GM21529 (cell line): ENCODE measurements around the gene TBX10.
"Not testable (repeated sequence)": the region's sequence is repeated elsewhere in the genome, so short reads cannot be mapped to it uniquely, and the experiment has no call there.

Source experiments
- ATAC-seq: cut with Tn5 transposase; IDR thresholded peaks from one replicate; pipeline ENCODE4 v1.9.1; 2021; ENCODE audit not compliant: unreplicated experiment

Gene TBX10

DNA sequence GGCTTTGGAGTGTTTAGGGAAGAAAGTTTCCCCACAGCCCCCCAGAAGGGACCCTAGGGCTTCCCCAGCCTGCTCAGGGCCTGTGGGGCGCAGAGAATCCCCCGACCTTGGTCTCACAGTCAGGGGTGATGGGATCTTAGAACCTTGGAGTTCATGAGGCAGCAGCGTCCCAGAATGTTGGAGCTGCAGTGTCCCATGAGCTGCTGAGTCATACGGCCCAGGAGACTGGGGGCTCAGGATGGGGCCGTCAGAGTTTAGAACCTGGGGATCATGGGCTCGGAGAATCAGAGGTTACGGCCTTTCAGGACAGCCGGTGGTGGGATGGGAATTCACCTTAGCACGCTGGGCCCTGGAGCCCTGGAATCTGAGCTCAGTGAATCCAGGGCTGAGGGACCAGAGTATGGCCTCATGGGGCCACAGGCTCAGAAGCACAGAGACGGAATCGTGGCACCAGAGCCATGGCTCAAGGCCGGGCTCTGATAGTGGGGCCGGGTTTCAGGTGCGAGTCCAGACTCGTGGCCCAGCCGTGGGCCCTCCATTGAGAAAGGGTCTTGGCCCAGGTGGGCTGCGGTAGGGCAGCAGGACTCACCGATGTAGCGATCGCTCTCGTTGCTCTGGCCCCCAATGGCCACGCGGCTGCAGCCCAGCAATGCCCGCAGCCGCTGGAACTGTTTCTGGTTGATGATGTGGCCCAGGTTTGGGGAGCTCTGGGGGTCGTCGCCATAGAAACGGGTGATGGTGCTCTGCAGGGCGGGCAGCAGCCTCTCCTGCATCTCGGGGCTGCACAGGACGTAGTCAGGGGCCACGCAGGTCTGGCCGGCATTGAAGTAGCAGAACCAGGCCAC is 25.4 kb upstream of the TBX10 start:
- ATAC-seq: no peak

DNA sequence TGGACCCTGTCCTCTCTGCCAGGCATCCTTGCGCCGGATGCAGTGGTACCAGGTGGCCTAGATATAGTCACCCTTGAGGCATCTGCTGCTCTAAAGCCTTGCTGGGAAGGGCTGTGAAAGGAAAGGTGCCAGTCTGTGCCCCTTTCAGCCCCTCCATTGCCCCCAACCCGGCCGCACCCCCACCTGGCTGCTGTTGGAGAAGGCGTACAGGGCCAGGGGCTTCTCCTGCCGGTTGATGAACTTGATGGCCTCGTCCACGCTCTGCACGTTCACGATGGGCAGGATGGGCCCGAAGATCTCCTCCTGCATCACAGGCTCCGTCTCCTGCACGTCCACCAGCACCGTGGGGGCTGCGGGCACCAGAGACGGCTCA is 24.6 kb upstream of the TBX10 start:
- ATAC-seq: no peak

DNA sequence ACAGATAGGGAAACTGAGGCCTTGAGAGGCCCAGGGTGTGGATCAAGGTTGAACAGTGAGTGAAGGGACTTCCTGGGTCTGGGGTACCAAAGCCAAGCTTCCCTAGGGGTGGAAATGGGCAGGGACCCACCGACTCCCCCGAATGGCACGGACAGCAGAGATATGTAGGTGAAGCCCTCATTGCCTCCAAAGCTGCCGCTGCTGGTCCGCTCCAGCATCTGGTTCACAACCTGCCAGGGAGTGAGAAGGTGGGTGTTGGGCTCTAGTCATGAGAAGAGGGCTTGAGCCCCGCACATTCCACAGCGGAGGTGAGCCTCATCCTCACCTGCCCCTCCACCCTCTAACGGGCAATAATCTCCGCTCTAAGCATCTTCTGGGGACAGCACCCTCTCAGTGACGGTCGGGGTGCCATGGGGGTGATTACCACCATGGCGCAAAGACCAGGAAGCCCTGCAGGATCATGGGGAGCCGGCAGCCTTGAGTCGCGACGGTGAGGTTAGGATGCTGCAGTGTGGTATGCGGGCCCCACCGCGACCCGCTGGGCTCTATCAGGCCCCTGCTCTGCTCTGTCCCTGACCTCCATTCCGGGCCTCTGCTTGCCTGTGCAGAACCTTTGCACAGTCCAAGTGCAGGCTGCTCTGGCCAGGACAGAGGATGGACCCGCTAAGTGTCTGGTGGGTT is 24.1 kb upstream of the TBX10 start:
- no peak for ATAC-seq

DNA sequence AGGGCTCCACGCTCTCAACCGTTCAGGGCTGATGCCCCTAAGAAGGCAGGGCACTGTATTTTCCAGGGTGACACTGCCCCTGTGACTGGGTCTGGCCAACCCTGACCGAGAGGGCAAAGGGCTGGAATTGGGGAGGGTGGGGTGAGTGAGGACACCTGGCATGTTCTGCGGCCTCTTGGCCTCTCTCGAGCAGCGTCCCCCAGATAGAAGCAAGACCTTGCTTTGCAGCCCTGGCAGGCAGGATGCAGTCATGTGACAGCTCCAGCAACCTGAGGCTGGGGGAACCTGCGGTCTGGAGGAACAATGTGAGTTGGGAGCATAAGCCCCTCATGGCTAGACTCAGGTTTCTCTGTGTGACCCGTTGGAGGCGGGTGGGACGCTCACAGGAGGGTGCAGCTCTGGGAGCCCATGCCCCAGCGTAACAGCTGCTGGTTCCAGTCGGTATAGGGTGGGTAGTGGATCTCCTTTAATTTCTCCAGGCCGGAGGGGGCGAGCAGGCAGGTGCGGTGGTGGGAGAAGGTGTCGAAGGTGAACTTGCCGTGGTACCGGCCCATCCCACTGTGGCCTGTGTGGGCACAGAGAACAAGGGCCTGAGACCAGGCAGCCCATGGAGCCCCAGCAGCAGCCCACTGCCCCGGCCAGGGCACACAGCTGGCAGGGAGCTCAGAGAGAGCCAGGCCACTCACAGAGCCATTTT is 23.4 kb upstream of the TBX10 start:
- no peak for ATAC-seq

DNA sequence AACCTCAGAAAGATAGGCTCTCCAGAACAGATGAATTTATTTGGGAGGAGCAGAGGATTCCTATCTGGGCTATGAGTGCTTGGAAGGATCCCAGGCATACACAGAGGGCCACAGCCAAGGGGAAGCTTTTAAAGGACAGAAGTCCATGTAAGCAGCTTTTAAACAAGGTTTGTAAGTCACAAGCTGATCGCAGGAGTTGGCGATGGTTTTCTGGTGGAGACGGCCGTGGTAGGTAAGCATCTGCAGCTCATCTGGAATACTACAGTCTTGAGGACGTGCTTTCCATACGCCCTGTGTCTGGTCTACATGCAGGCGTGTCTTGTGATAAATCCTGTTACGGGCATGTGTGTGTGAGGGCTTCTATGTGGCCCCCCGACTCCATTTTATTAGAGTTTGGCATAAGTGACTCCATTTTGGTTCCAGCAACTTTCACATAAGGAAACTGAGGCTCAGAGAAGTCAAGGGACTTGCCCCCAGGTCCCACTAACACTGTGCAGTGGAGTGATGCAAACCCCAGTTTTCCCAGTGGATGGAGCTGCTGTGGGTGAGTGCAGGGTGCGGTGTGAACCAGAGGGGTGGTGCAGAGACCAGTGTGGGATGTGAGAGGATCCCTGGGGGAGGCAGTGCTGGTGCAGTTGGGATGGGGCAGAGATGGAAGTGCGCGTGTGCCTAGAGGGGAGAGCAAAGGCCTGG is 22.7 kb upstream of the TBX10 start:
- no peak for ATAC-seq

DNA sequence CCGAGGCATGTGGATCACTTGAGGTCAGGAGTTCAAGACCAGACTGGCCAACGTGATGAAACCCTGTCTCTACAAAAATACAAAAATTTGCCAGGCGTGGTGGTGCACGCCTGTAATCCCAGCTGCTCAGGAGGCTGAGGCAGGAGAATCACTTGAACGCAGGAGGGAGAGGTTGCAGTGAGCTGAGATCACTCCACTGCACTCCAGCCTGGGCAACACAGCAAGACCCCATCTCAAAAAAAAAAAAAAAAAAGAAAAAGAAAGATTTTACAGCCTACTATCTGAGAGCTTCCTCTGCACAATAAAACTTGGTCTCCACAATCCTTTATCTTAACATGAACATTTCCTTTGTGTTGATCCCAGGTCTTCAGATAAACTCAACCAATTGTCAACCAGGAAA is 21.2 kb upstream of the TBX10 start:
- not testable (repeated sequence) for ATAC-seq

DNA sequence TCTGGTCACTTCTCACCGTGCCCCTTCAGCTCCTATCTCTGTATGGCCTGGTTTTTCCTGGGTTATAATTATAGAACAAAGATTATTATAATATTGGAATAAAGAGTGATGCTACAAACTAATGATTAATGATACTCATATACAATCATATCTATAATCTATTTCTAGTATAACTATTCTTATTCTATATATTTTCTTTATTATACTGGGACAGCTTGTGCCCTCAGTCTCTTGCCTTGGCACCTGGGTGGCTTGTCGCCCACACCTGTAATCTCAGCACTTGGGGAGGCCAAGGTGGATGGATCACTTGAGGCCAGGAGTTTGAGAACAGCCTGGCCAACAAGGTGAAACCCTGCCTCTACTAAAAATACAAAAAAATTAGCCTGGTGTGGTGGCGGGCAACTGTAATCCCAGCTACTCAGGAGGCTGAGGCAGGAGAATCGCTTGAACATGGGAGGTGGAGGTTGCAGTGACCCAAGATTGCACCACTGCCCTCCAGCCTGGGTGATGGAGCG is 20.1 kb upstream of the TBX10 start:
- ATAC-seq: not testable (repeated sequence)

DNA sequence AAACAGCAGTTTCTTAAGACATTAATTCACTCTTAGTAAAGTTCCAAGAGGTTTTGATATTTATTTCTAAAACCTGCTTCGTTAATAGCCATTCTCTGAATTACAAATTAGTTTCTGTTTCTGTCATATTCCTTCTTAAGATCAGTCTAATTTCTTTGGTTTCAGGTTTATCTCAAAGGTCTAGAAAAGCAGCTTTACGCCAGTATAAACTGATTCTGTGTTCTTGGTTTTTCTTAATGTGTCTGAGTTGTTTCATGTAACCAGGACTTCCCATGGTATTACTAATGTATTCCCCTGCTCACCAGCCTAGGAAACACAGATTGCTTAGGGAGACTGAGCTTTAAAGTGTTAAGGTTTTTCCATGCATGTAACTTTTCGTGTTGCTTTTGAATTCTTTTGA is 17.7 kb upstream of the TBX10 start:
- ATAC-seq: no peak

DNA sequence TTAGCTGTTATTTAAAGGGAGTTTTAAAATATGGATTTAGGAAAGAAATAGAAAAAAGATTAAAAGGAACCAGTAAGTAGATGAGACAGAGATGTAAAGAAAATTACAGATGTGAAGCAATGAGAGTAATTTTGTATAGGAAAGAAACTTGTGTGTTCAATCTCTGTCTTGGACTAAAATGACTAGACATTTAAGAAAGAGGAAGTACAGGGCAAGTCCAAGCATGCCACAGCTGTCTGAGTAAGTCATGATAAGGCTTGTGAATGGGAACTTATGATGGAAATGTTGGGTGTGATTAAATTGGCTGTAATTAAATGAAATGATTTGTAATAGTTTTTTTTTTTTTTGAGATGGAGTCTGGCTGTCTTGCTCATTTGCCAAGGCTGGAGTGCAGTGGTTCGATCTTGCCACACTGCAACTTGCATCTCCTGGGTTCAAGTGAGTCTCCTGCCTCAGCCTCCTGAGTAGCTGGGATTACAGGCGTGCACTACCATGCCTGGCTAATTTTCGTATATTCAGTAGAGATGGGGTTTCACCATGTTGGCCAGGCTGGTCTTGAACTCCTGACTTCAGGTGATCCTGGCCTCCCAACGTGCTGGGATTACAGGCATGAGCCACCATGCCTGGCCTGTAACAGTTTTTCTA is 16.8 kb upstream of the TBX10 start:
- ATAC-seq: no peak

DNA sequence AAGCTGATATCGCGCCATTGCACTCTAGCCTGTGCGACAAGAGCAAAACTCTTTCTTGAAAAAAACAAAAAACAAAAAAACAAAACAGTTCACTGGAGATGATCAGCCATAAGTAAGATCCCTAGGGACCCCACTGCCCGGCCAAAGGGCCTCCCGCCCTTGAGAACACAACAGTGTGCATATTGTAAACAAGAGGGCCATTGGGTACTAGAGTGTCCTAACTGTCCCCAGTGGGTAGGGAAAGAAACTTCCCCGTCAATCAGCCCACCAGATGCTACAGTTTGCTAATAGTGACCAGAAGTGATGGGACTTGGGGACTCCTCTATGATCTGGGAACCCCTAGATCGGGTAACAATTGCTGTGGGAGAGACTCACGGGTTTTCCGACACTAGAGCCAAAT is 14.7 kb upstream of the TBX10 start:
- no peak for ATAC-seq

DNA sequence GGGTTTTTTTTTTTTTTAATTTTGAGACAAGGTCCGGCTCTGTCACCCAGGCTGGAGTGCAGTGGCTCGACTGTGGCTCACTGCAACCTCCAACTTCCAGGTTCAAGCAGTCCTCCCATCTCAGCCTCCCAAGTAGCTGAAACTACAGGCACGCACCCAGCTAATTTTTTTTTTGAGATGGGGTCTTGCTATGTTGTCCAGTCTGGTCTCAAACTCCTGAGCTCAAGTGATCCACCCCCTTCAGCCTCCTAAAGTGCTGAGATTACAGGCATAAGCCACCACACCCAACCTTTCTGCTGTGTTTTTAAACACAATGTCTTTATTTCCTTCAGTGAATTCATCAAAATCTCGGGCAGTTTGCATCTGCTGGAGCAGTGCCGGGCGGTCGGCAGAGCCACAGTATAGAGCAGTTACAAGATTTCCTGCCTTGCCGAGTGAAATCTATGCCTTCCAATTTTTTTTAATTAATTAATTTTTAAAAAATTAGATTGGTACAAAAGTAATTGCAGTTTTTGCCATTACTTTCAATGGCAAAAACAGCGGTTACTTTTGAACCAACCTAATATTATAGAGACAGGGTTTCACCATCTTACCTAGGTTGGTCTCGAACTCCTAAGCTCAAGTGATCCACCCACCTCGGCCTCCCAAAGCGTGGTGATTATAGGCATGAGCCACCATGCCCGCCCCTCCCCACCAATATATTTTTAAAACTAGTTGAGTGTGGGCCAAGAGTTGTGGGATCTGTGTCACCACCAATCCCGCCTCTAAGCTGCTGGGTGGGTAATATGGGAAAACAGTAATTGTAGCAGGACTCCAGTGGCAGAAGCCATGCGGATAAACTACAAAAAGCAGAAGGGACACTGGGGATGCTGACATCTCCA is 13.6 kb upstream of the TBX10 start:
- no peak for ATAC-seq

DNA sequence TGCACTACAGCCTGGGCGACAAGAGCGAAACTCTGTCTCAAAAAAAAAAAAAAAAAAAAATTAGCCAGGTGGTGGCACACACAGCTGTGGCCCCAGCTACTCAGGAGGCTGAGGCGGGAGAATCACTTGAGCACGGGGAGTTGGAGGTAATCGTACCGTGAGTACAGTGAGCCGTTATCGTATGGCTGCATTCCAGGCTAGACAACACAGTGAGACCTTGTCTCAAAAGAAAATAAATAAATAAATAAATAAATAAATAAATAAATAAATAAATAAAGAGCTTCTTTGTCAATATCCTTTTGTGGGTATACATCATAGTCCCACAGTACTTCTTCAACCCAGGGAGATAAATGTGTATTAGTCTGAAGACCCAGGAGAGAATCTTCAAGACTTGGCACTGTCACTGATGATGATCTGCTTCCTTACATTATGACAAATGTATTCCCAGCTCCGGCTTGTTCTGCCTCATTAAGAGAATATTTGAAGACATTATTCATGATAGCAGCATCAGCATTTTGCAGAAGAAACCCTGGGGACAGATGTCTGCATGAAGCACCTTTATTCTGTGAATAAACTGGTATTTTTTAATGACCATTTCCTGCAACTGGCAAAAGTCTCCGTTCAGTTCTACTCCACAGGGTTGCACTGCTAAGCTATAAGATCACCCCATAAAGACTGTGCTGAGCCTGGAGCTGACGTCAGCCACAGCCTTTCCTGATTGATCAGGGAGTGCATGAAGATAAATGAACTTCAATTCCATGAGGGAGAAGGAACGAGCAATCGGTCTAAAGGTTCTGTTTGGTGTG is 12.6 kb upstream of the TBX10 start:
- no peak for ATAC-seq

DNA sequence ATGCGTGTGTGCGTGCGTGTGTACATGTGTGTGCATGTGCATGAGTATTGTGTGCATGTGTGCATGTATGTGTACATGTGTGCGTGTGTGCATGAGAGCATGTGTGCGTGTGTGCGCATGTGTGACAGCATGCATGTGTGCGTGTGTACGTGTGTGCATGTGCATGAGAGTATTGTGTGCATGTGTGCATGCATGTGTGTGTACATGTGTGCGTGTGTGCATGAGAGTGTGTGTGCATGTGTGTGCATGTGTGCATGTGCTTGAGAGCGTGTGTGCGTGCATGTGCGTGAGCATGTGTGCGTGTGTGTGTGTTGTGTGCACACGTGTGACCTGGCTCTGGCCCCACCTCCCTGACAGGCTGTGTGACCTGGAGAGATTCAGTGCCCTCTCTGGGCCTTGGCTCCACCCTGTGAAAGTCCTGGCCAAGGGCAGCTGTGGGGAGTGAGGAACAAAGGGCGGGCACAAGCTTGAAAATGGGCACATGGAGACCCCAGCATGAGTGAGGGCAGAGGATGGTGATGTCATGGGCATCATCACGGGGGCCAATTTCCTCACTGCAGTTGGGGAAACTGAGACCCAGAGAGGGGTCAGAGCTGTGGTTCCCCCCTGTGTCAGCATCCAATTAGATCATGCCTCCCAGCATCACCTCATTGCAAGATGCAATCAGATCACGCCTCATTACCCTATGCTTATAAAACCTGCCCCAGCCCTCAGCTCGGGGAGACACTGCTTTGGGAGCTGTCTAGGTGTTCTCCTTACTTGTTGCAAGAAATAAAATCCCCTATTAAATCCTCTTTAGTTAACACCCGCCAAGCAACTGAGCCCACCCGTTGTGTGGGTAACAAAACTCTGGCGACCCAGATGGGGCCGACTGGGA is 10.3 kb upstream of the TBX10 start:
- ATAC-seq: no peak

DNA sequence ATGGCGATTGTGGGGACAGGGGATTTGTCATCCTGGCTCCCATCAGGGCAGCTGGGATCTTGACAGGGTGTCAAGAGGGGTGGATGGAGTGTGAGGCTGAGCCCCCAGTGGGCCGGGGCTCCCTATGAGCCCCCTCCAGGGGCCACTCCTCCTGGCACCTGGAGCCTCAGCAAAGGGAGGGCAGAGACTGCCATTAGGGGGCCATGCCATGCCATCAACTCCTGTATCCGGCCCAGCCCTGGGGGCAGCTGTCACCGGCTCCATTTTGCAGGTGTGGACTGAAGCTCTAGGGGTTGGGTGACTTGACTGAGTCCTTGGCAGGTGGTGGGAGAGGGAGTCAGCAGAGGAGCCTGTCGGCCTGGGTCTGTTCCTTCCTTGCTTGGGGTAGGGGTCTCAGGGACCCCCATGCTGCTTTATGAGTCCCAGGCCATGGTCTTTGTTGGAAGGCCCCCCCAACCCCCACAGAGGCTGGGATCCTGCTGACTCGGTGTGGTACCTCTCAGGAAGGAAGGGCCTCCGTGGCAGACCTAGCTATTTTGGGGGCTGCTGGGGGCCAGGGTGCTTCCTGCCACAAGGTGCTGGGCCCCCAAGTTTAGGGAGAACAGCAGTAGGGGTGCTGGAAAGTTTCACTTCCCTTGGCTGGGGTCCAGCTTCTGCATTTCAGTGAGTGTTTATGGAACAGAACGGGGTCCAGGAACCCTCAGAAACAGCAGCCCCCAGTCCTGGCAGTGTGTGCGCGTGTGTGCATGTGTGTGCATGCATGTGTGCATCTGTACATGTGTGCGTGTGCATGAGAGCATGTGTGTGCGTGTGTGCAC is 9.4 kb upstream of the TBX10 start:
- ATAC-seq: no peak

DNA sequence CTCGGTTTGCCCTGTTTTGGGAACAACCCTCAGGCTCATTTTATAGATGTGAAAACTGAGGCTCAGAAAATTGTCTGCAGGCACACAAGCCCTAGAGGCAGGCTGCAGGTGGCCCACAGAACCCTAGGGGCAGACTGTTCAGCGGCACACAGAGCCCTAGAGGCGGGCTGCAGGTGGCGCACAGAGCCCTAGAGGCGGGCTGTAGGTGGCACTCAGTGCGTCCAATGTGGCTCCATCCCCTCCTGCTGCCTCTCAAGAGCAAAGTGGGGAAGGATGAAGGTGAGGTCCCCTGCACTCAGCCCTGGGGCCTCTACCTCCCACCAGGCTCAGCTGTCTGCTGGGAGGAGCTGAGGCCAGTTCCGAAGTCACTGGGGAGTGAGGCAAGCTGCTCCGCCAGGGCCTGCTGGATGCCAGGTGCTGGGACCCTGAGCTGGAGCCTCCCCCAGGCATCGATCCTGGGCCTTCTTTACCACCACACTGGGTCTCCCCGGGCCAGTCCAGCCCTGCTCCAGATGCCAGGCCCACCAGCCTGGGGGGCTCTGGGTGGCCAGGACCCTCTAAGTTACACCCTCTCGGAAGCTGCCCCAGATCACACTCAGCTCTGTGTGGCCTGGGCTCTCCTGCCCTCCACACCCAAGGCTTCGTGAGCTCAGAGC is 8.7 kb upstream of the TBX10 start:
- ATAC-seq: peak; percentile 43

DNA sequence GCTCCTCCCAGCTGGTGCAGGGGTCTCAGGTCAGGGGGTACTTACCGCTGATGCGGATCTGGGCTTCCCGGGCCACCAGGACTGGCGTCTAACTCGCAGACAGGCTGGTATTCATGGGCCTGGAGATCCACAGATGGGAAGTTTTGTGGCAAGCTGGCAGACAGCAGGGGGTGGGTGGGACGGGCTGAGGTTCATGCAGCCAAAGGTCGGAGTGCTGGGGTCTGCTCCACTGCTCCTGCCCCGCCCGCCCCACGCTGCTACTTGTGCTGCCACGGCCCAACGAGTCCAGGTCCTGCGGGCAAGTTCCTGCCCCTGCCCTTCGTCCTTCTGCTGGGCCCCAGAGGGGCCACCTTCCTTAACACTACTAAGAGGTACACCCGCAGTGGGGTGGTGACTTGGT is 7.9 kb upstream of the TBX10 start:
- no peak for ATAC-seq
